ENCODE data around the gene SPARCL1. TPM values are rescaled to one million over a fixed set of nuclear protein-coding genes. Genes with fewer than 3 reads are reported as not detected.

The SPARCL1 gene
- total RNA-seq, 1 donor from 2014 or later = 369 TPM

Other genes starting within 250 kb of the SPARCL1 start
- gene HSD17B13, start 206.5 kb downstream of the SPARCL1 start, total RNA-seq = 1.7 TPM
- 95.6 TPM for gene HSD17B11, start 138.2 kb downstream of the SPARCL1 start, total RNA-seq
- 43.9 TPM for gene NUDT9, start 106.8 kb downstream of the SPARCL1 start, total RNA-seq
- gene DSPP, start 79.2 kb upstream of the SPARCL1 start, total RNA-seq = not detected
- not detected for gene DMP1, start 120.9 kb upstream of the SPARCL1 start, total RNA-seq